HG02588 (cell line): Measurements from ENCODE around the gene SH2D7.
"Not testable (repeated sequence)": the region's sequence is repeated elsewhere in the genome, so short reads cannot be mapped to it uniquely, and the experiment has no call there.

ENCODE experiments used
- ATAC-seq: cut with Tn5 transposase; IDR thresholded peaks from one replicate; pipeline ENCODE4 v1.9.1; 2021; ENCODE audit warnings: mild to moderate bottlenecking, moderate library complexity; ENCODE audit not compliant: unreplicated experiment

The SH2D7 gene

DNA sequence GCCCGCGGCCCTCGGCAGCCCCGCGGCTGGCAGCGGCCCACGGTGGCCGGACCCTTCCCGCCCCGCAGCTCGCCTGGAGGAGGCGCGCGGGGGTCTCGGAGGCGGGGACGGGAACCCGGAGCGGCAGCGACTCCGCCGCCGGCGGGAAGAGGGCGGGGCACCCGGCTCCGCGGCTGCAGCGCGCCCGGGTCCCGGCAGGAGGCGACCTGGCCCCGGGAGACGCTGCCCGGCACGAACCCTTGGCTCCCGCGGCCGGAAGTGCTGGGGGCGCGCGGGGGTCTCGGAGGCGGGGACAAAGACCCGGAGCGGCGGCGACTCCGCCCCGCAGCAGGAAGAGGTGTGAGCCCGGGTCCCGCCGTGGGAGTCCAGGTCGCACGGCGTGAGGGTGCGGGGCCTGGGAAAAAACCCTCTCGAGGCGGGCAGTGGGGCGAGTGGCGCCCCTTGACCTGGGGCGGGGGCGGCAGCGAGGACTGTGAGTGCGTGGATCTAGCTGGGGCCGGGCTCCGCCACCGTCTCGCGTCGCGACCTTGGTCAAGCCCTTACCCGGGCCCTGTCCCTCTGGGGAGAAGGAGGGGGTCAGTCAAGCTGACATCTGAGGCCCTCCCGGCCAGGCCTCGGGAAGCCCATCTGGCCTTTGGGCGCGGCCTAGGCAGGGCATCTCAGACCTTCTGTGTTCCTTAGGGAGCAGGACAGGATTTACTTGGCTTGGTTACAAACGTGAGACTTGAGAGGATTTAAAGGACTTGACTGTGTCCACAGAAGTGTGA lies 39.1 kb downstream of the SH2D7 start, which contains the start of gene CIB2:
Gene CIB2 (minus strand): TSS at position 151 of the 767 bp plus-strand sequence. CDS start 230 bp downstream, outside the sequence.
- peak; percentile 74 for ATAC-seq

DNA sequence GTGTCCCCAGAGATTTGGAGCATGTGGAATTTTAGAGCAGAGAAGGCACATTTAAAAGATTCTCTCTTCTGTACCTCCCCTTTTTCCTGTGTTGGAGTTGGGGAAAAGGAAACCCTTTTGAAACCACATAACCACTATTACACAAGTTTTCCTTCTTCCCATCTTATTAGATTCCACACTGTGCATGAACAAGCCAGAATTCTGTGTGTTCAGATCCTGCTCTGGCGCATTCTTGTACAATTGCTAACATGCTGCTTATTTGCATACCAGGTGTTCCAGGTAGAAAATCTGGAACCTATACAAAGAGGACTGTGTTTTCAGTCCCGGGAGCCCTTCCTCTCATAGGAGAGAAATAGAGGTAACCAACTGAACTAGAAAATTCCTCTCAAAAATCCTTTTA lies 41.4 kb downstream of the SH2D7 start:
- no peak for ATAC-seq

DNA sequence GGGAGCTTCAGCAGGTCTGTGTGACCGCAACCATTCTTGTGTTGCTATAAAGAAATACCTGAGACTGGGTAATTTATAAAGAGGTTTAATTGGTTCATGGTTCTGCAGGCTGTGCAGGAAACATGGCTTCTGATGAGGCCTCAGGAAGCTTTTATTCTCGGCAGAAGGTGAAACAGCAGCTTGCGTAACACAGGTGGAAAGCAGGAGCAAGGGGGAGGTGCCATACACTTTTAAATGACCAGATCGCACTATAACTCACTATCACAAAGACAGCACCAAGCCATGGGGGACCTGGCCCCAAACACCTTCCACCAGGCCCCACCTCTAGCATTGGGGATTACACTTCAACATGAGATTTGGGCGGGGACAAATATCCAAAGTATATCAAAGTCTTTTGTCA lies 47.2 kb downstream of the SH2D7 start:
- no peak for ATAC-seq

DNA sequence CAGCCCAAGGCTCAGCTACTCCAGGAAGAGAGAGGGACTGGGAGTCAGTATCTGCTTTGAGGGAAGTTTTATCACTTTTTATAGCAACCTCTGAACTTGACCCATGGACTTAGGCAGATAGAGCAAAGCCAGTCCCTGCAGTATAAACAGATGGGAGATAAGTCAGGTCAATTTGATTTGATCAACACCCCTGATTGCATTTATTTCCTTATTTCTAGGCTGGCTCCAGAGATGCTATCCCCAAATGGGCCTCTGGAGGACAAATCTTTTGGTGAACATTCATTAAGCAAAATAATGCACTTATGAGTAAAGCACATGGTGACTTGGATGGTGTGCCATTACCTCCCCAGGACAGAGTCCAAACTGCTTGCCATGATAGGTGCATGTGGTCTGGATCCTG lies 47.9 kb downstream of the SH2D7 start:
- ATAC-seq: no peak

DNA sequence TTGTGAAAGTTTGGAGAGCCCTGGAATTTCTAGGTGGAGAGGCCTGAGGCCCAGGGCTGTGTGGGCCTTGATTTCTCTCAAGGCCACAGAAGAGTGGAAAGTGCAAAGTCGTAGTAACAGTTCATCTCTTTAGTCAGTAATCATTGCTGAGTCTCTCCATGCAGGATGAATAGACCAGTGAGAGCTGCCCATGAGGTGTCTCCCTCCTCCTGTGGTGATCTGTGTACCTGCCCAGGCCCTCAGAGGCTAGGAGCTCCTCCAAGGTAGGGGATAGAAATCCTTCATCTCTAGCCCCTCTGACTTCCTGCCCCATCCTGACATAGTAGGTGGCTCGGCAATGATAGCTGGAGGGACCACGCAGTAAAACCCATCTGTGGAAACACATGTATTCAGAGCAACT lies 50.0 kb downstream of the SH2D7 start:
- ATAC-seq: no peak

DNA sequence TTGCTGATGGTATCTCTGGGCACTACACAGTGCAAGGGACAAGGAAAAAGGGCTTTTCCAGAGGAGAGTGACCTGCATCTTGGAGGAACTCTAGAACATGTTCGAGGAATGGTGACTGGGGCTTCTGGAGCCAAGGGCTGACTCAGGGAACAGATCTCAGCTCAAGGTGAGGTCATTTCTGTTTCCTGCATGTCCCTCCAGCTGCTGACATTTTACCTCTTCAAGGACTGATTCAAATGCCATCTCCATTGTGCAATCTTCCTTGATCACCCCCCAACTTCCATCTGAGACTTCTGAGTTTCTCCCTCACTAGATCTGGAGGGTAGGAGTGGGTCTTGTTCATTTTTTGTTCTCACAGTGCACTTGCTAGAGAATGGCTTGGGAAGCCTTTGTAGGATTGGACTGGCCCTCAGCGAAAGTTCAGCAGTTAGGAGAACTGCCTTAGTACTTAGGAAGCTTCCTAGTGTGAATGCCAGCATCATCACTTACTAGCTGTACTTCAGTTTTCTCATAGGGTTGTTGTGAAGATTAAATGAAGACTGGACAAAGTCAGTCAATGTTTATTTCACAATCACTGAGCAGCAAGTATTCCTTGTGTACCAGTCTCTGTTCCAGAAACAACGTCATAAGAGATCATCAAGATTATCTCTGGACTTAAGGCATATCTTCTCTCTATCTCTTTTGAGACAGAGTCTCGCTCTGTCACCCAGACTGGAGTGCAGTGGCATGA lies 54.2 kb downstream of the SH2D7 start:
- ATAC-seq: no peak

DNA sequence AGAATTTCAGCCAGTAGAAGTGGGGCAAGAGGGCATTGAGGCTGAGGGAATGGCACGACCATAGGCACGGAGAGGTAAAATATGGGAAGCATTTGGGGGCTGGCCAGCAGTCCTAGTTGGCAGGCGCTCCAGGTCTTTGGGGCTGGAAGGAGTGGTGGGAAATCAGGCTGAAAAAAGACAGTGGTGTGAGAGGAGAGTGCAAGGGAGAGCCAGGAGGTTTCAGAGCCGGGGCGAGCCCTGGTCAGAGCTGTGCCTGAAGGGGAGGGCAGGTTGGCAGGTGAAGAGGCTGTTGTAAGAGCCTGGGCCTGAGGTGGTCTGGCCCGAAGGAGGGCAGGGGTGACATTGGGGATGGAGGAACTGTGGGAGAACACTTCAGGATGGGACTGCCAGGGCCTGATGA lies 55.2 kb downstream of the SH2D7 start:
- ATAC-seq: no peak

DNA sequence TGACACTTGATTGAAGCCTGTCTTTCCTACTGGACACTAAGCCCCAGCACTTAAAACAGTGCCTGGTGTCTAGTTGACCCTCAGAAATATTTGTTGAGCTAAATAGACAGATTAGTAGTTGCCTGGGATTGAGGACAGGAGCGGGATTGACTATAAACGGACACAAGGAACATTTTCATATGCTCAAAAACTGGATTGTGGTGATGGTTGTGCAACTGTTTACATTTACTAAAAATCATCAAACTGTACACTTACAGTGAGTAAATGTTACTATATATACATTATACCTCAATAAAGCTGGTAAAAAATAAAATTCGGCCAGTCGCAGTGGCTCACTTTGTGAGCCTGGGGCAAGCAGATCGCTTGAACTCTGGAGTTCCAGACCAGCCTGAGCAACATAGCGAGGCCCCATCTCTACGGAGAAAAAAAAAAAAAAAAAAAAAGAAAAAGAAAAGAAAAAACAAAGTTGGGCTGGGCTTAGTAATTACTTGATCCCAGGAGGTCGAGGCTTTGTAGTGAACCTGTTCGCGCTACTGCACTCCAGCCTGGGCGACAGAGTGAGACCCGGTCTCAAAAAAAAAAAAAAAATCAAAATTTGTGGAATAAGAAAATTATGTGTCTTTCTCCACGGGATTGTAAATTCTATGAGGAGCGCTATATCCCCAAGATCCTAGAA lies 56.2 kb downstream of the SH2D7 start:
- ATAC-seq: no peak

DNA sequence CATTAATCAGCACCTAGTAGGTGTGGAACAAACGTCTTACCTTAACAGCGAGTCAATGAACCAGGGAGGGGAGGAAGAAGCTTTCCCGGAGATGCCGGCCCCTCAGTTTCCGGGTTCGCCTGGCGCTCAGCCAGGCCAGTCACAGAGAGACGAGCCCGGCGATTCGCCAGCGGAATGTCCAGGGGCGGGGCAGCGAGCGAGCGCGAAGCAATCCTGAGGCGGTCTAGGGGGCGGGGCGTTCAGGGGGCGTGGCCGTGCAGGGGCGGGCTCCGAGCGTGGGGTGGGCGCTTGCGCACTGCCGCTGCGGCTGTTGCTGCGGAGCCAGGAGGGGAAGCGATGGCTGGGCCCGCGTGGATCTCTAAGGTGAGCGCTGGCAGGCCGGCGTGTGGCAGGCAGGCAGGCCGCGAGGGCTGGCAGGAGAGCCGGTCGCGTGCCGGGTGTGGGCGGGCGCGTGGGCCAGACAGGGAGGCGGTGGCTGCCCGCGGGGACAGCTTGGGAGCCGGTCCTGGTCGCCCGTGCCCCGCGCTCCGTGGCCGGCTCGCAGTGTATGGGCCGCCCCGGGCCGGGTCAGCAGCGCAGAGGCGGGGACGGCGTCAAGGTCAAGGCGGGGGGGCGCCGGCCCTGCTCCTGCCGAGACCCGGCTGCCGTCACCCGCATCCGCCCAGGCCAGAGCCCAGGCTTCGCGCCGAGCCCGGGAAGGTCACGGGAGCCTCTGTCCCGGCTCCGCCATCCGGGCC lies 56.9 kb downstream of the SH2D7 start, which contains the start of gene IDH3A:
Gene IDH3A (plus strand): TSS at position 295 of the 737 bp plus-strand sequence. CDS start 42 bp downstream, at position 337.
- peak; percentile 75 for ATAC-seq

DNA sequence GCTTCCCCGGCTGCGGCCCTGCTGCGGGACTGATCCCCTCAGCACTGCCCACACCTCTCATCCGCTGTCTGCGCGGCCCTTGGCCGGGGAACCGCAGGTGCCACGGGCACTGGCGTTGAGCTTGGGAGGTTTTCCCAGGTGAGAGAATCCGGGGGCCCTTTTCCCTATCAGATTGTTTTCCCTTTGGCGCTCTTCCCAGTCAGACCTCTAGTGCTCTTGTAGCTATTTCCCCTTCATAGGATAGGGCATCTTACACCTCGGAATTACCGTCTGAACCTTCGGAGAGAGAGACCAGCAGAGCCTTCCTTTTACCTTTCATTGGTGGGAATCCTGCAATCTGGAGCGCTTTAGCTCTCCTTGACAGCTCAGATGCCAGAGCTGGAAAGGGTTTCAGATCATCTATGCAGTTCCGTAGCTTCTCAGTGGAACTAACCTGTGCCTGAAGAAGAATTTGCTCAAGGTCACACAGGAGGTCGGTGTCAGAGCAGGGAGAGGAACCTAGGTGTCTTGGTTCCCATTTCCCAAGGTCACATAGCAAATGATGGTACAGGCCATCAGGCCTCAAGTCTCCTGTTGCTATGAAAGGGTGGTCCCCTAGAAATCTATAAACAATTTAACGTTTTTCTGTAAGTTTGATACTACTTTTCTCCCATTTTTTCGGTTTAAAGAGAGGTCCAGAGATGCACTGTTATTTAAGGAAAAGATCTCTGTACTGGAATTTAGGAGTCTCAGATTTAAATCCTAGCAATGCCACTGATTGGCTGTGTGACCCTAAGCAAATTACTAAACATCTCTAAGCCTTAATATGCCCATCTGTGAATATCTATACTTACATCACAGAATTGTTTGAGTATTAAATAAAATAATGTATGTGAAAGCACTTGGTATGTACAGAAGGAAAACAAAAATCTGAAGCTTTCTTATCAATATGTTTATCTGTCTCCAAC lies 57.7 kb downstream of the SH2D7 start:
- ATAC-seq: peak; percentile 35

DNA sequence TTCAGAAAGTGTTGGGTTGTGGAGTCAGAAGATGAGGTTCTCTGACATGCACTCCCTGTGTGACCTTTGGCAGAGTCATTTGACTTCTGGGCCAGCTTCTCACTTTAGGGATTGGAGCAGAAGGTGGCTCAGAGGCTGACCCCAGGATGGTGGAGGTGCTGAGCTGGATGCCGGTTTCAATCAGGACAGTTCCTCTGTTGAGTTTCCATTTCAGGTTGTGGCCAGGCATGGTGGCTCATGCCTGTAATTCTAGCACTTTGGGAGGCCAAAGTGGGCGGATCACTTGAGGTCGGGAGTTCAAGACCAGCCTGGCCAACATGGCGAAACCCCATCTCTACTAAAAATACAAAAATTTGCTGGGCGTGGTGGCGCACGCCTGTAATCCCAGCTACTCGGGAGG lies 58.7 kb downstream of the SH2D7 start:
- not testable (repeated sequence) for ATAC-seq
